Glomerular visceral epithelial cell (primary cell): Measurements from ENCODE around the gene SYCP1.
"Not testable (repeated sequence)": the region's sequence is repeated elsewhere in the genome, so short reads cannot be mapped to it uniquely, and the experiment has no call there.

Source experiments
- DNase-seq: peaks from one replicate; pipeline ENCODE4 v3.0.0-alpha.2; 2016; ENCODE audit errors: extremely low spot score

The SYCP1 gene

GRCh38 chr1:114854693-114855320, at the start of gene SYCP1:
TSS of gene SYCP1 (plus strand) at chr1:114854863. CDS start at chr1:114855465, 602 bp downstream.
- no peak for DNase-seq

DNA sequence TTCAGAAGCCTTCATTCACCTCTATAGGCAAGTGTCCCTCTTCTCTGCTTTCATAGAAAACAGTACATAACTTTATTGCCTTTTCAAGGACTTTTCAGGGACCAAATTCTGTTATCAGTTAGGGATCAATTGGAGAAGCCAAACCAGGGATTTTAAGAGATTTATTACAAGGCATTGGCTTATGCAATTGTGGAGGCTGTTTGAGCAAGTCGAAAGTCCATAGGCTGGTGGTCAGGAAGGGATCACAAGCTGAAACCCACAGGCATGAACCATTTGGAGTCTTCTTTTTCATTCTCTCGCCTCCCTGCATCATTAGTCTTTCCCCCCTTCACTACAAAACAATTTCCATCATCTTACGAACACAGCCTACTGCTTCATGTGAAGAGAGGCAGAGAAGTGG, 34.8 kb upstream of the SYCP1 start:
- no peak for DNase-seq

DNA sequence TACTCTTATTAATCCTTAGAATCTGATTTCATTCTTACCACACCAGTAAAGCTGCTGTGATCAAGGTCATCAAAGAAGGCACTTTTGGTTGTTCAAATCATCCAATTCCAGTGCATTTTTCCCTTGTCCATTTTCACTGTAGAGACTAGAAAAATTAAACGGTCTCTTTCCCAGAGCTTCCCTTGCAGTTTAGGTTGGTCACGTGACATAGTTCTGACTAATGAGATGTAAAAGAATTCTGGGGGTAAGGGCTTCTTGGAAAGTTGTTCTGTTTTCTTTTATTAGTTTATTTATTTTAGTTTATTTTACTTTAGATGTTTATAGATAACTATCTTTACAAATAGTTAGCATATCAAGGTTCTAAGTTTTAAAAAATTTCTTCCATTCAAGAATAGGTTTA, 34.3 kb upstream of the SYCP1 start:
- DNase-seq: no peak

GRCh38 chr1:114821978-114822377, 32.7 kb upstream of the SYCP1 start:
- DNase-seq: no peak

DNA sequence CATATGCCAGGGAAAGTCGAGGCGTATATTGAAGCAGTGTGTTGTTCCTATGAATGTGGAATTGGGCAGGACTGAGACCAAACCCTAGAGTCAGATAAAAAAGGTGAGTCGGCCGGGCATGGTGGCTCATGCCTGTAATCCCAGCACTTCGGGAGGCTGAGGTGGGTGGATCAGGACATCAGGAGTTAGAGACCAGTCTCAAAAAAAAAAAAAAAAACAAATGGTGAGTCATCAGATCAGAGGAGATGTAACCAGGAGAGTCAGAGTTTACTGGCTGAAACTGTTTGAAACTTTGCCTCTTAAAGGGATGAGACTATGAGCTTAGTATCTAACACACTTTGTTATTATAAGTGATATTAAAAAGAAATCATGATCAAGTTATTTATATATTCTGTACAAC, 26.4 kb upstream of the SYCP1 start:
- DNase-seq: peak; percentile 15

GRCh38 chr1:114830075-114830474, 24.6 kb upstream of the SYCP1 start:
- not testable (repeated sequence) for DNase-seq

DNA sequence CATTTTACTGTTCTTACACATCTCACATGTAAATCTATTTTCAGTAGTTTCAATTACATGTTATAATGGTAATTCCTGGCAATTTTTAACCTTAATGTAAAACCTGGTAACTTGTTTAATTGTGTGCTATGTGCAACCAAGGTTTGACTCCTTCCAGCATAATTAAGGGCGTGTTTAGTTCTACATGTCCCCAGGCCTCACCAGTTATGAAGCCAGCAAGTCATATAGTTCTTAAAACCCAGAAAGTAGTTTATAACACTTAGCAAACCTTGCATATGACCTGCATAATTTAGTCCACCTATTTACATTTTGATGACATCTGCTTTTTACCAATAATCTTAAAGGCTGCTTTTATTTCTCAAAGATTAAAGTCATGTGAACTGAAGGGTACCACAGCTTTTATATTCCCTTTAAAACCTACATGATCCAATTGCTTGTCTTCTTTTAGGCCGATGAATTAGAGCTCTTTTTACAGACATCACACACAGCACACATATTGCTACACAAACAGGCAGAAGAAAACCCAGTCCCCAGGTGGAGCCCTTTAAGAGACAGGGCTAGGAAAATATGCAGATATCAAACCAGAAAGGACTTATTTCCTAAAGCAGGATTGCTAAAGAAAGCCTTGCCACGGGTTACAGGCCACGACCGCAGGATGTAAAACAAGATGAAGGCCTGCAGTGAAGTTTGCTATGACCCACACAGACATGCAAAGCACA, 23.2 kb upstream of the SYCP1 start:
- DNase-seq: no peak

GRCh38 chr1:114832057-114832456, 22.6 kb upstream of the SYCP1 start:
- DNase-seq: no peak

DNA sequence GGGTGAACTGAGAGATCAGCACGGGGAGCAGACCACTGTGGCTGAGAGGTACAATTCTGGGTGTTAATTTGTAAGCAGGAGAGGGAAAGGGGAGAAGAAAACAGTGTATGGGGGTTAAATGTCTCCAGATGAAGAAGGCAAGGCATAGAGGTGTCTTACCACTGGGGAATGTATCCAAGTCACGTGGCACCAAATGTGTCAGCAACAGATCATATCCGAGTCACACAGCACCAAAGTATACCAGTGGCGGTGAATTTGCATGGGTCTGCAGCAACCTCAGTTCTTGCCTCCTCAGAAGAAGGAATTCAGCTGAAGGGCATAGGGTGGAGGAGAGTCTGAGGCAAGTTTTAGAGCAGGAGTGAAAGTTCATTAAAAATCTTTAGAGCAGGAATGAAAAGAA, 21.2 kb upstream of the SYCP1 start:
- no peak for DNase-seq

DNA sequence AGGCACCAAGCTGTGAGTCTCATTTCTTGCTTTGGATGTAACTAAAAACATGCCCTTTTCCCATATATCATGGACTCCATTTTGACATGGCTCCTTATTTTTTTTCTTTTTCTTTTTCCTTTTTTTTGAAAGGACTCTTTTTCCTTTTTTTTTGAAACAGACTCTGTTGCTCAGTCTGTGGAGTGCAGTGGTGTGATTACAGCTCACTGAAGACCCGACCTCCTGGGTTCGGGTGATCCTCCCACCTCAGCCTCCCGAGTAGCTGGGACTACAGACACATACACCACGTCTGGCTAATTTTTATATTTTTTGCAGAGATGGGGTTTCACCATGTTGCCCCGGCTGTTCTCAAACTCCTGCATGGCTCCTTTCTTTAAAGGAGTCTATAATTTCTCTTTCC, 10.4 kb upstream of the SYCP1 start:
- no peak for DNase-seq

GRCh38 chr1:114853584-114853983, 1.1 kb upstream of the SYCP1 start:
- DNase-seq: no peak

- DNase-seq: no peak
These were observed 6.7 kb downstream of the SYCP1 start for GRCh38 chr1:114861384-114861783.

- DNase-seq: no peak
These were observed 37.7 kb downstream of the SYCP1 start for GRCh38 chr1:114892194-114892918.

GRCh38 chr1:114896795-114897194, 42.1 kb downstream of the SYCP1 start:
- DNase-seq: no peak

- DNase-seq: no peak
These were observed 47.2 kb downstream of the SYCP1 start for GRCh38 chr1:114901814-114902213.

DNA sequence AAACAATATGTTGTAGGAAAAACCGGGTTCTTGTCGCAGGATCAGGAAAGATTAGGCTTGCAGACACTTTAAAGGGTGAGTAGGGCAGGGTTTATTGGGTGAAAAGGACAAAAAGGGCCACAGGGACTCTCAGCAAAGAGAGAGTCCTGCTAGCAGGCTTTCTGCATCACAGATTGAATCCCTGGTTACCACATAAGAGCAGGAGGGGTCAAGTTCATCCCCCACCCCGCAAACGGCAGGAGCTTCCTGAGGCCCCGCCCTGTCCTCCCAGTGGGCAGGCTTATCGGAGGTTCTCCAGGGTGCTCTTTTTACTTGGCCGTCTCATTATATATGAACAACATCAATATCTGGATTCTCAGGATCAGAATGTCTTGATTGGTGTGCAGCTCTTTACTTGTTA, 47.7 kb downstream of the SYCP1 start:
- DNase-seq: no peak

- DNase-seq: no peak
These were observed 48.8 kb downstream of the SYCP1 start for GRCh38 chr1:114903480-114903879.

- DNase-seq: not testable (repeated sequence)
These were observed 61.1 kb downstream of the SYCP1 start for GRCh38 chr1:114915720-114916119.

DNA sequence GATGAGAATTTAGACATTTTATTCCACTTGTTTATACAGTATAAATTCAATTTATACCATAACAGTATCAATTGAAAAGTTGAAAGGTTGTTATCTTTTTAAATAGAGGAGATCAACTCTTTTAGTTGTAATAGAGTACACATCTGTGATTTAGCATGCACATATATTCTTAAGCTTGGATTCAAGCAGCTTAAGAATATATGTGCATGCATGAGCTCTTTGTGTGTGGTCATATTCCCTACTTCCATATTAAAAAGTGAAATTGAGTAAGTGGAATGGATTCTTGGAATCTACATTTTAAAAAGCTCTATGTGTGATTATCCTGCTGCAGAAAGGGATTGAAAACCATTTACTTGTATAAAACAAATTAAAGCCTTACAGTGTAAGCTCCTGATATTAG, 71.9 kb downstream of the SYCP1 start:
- no peak for DNase-seq

- no peak for DNase-seq
These were observed 72.7 kb downstream of the SYCP1 start for GRCh38 chr1:114927401-114927800.

- DNase-seq: peak; percentile 11
These were observed 101.9 kb downstream of the SYCP1 start for GRCh38 chr1:114956570-114956969.

GRCh38 chr1:114959423-114959822, 104.8 kb downstream of the SYCP1 start:
- DNase-seq: no peak

DNA sequence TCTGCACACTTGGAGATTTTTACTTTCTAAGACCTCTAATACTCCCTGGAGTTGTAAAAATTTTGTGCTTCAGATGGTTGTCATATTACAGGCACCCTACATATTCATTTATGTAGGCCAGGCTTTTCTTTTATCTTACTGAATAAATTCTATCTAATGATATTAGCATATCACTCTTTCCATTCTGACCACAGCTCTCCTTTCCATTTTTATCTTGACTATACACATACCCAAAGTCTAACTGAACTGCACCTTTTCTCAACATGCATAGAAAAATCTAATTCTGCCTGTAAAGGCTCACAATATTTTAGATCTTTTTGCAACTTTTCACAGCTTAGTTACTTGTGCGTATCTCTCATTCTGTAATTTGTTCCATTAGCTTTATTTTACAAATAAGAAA, 122.2 kb downstream of the SYCP1 start:
- no peak for DNase-seq
